AG08396 (cell line): ENCODE data around the gene RNF223.
A peak's percentile ranks its signal among the peaks of the same experiment; 100 is the strongest.
"Not testable (repeated sequence)": the region's sequence is repeated elsewhere in the genome, so short reads cannot be mapped to it uniquely, and the experiment has no call there.

ENCODE experiments used
- DNase-seq: peaks from one replicate; pipeline ENCODE4 v3.0.0; 2012; ENCODE audit warnings: low spot score, mixed read lengths

Gene RNF223

GRCh38 chr1:1059494-1060280, 14.4 kb downstream of the RNF223 start:
- peak; percentile 98 for DNase-seq

GRCh38 chr1:1058921-1059493, 15.1 kb downstream of the RNF223 start:
- no peak for DNase-seq

- no peak for DNase-seq
These were observed 15.8 kb downstream of the RNF223 start for GRCh38 chr1:1058088-1058905.

- not testable (repeated sequence) for DNase-seq
These were observed 16.4 kb downstream of the RNF223 start for GRCh38 chr1:1057769-1058087.

- DNase-seq = no peak
These were observed 18.0 kb downstream of the RNF223 start for GRCh38 chr1:1055841-1056736.

- DNase-seq = no peak
These were observed 19.1 kb downstream of the RNF223 start for GRCh38 chr1:1054971-1055370.

- DNase-seq = no peak
These were observed 19.9 kb downstream of the RNF223 start for GRCh38 chr1:1054099-1054700.

- no peak for DNase-seq
These were observed 20.4 kb downstream of the RNF223 start for GRCh38 chr1:1053682-1054081.

- no peak for DNase-seq
These were observed 21.1 kb downstream of the RNF223 start for GRCh38 chr1:1053022-1053421.

GRCh38 chr1:1052003-1052840, 21.9 kb downstream of the RNF223 start:
- DNase-seq = no peak

- DNase-seq = no peak
These were observed 22.8 kb downstream of the RNF223 start for GRCh38 chr1:1051127-1051810.

- no peak for DNase-seq
These were observed 23.5 kb downstream of the RNF223 start for GRCh38 chr1:1050577-1051052.

- DNase-seq = no peak
These were observed 24.6 kb downstream of the RNF223 start for GRCh38 chr1:1049318-1050165.

- DNase-seq = no peak
These were observed 25.3 kb downstream of the RNF223 start for GRCh38 chr1:1048765-1049164.

- no peak for DNase-seq
These were observed 26.1 kb downstream of the RNF223 start for GRCh38 chr1:1047963-1048362.

GRCh38 chr1:1047407-1047806, 26.7 kb downstream of the RNF223 start:
- DNase-seq = no peak

- DNase-seq = no peak
These were observed 27.3 kb downstream of the RNF223 start for GRCh38 chr1:1046767-1047166.

- DNase-seq = no peak
These were observed 27.9 kb downstream of the RNF223 start for GRCh38 chr1:1046243-1046642.

- no peak for DNase-seq
These were observed 29.0 kb downstream of the RNF223 start for GRCh38 chr1:1045129-1045528.
